Uterus (tissue), 2 donors: ENCODE data around the gene PLB1.

Source experiments
- POLR2A ChIP-seq, 2 donors: fragments of 450-650 bp; IDR thresholded peaks; one replicate each; pipeline ENCODE4 v1.6.1; 2016; ENCODE audit warnings: antibody characterized with exemption in 2 of 2, mild to moderate bottlenecking in 1 of 2, moderate library complexity in 1 of 2
- TF ChIP-seq, protein P1 (sequence below), 4 experiments: fragments of 200-600 bp in 2 of 4; fragments of 450-650 bp in 2 of 4; sonication (generic) in 2 of 4; IDR thresholded peaks; one replicate each; pipeline ENCODE4 v1.5.1; 2016 to 2019; ENCODE audit warnings: antibody characterized with exemption in 4 of 4, mild to moderate bottlenecking in 2 of 4, moderate library complexity in 1 of 4

DNA sequence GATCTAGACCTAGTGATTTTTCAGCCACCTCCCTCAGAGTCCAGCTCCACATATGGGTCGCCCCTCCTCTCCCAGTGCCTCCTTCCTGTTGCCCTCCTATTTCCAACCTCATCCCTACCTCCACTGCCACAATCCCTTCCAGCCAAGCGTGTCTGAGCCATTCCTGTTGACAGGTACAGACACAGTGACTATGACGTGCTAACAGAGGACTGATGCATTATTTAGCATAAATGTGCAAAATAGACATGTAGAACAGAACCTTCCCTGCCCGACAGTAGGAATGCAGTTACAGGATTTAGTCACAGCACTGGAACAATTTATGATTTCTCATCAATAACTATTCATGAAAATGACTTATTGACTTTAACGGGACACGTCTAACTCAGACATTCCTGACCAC is 171.4 kb downstream of the PLB1 start:
- TF ChIP-seq, protein P1, sequence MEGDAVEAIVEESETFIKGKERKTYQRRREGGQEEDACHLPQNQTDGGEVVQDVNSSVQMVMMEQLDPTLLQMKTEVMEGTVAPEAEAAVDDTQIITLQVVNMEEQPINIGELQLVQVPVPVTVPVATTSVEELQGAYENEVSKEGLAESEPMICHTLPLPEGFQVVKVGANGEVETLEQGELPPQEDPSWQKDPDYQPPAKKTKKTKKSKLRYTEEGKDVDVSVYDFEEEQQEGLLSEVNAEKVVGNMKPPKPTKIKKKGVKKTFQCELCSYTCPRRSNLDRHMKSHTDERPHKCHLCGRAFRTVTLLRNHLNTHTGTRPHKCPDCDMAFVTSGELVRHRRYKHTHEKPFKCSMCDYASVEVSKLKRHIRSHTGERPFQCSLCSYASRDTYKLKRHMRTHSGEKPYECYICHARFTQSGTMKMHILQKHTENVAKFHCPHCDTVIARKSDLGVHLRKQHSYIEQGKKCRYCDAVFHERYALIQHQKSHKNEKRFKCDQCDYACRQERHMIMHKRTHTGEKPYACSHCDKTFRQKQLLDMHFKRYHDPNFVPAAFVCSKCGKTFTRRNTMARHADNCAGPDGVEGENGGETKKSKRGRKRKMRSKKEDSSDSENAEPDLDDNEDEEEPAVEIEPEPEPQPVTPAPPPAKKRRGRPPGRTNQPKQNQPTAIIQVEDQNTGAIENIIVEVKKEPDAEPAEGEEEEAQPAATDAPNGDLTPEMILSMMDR (IDR thresholded peaks at IDR 0.05), result no peak
- TF ChIP-seq POLR2A (IDR thresholded peaks at IDR 0.05), result no peak
